ENCODE data around the gene HDAC4.

DNA sequence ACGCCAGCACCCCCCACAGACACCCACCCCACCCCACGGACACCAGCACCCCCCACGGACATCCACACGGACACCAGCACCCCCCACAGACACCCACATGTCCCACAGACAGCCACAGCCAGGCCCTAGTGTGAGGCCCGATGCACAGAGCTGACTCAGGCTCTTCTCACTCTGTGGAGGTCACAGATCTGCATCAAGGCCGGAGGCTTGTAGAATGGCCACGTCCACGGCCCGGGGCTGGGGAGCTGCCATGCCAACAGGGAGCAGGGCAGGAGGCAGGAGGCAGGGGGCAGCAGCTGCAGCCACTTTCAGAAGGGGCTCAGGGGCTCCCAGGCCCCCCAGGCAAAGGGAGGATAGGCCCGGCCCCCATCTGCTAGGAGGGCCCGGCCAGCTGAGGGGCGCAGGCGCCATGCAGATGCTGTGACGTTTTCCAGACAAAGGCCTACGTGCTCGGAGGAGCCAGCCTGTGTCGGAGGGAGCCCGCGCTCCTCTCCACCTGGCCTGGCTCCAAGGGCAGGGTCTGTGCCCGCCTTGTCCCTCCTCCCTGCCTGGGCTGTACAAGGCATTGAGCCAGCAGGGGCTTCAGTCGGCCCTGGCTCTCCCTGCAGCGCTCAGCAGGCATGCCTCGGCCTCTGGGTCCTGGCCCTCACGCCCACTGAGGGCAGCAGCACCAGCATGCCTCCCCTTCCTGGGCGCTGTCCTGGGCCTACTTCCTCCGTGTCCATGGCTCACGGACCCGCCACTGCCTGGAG, 304.0 kb downstream of the HDAC4 start:
- TF ChIP-seq, protein P1, sequence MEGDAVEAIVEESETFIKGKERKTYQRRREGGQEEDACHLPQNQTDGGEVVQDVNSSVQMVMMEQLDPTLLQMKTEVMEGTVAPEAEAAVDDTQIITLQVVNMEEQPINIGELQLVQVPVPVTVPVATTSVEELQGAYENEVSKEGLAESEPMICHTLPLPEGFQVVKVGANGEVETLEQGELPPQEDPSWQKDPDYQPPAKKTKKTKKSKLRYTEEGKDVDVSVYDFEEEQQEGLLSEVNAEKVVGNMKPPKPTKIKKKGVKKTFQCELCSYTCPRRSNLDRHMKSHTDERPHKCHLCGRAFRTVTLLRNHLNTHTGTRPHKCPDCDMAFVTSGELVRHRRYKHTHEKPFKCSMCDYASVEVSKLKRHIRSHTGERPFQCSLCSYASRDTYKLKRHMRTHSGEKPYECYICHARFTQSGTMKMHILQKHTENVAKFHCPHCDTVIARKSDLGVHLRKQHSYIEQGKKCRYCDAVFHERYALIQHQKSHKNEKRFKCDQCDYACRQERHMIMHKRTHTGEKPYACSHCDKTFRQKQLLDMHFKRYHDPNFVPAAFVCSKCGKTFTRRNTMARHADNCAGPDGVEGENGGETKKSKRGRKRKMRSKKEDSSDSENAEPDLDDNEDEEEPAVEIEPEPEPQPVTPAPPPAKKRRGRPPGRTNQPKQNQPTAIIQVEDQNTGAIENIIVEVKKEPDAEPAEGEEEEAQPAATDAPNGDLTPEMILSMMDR (IDR thresholded peaks at IDR 0.05): no peak
- TF ChIP-seq TCF7L2 (IDR thresholded peaks at IDR 0.05; ENCODE audit: low read depth, low read length): no peak
- TF ChIP-seq POLR2AphosphoS5 (IDR thresholded peaks at IDR 0.05; ENCODE audit: low read depth, low read length): no peak
- TF ChIP-seq, protein P2, sequence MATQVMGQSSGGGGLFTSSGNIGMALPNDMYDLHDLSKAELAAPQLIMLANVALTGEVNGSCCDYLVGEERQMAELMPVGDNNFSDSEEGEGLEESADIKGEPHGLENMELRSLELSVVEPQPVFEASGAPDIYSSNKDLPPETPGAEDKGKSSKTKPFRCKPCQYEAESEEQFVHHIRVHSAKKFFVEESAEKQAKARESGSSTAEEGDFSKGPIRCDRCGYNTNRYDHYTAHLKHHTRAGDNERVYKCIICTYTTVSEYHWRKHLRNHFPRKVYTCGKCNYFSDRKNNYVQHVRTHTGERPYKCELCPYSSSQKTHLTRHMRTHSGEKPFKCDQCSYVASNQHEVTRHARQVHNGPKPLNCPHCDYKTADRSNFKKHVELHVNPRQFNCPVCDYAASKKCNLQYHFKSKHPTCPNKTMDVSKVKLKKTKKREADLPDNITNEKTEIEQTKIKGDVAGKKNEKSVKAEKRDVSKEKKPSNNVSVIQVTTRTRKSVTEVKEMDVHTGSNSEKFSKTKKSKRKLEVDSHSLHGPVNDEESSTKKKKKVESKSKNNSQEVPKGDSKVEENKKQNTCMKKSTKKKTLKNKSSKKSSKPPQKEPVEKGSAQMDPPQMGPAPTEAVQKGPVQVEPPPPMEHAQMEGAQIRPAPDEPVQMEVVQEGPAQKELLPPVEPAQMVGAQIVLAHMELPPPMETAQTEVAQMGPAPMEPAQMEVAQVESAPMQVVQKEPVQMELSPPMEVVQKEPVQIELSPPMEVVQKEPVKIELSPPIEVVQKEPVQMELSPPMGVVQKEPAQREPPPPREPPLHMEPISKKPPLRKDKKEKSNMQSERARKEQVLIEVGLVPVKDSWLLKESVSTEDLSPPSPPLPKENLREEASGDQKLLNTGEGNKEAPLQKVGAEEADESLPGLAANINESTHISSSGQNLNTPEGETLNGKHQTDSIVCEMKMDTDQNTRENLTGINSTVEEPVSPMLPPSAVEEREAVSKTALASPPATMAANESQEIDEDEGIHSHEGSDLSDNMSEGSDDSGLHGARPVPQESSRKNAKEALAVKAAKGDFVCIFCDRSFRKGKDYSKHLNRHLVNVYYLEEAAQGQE (IDR thresholded peaks at IDR 0.05; ENCODE audit: insufficient read depth in 1 of 2, low read depth in 2 of 2, low read length in 1 of 2): no peak
- no peak for TF ChIP-seq SIN3A (IDR thresholded peaks at IDR 0.05; ENCODE audit: borderline replicate concordance, insufficient read depth, low read depth, low read length)
